DOHH2 (cell line): Measurements from ENCODE around the gene USH2A.

Source experiments
- H3F3A ChIP-seq: fragments of 200-600 bp; sonication (generic), shearing (Covaris generic); 2 replicates; pipeline ENCODE4 v1.6.0; 2016; ENCODE audit warnings: antibody characterized with exemption, mild to moderate bottlenecking; ENCODE audit not compliant: control insufficient read depth, insufficient read depth
- H3K27ac ChIP-seq: fragments of 200-600 bp; sonication (generic); 2 replicates; pipeline ENCODE4 v1.5.1; 2014; ENCODE audit warnings: low read depth, mild to moderate bottlenecking, low read length, moderate library complexity
- H3K27me3 ChIP-seq: fragments of 200-600 bp; sonication (generic); 2 replicates; pipeline ENCODE4 v1.6.1; 2014; ENCODE audit warnings: mild to moderate bottlenecking, low read length, mixed read lengths; ENCODE audit not compliant: control insufficient read depth
- H3K36me3 ChIP-seq: fragments of 200-600 bp; sonication (generic); 2 replicates; pipeline ENCODE4 v1.6.1; 2014; ENCODE audit warnings: mild to moderate bottlenecking, low read length, moderate library complexity, mixed read lengths; ENCODE audit not compliant: control insufficient read depth
- H3K4me1 ChIP-seq: fragments of 200-600 bp; sonication (generic); 2 replicates; pipeline ENCODE4 v1.6.1; 2014; ENCODE audit warnings: mild to moderate bottlenecking, low read length, mixed read lengths; ENCODE audit not compliant: control insufficient read depth
- H3K4me2 ChIP-seq: fragments of 200-600 bp; sonication (generic); 2 replicates; pipeline ENCODE4 v1.6.0; 2014; ENCODE audit warnings: mild to moderate bottlenecking, low read length, moderate library complexity
- H3K4me3 ChIP-seq: fragments of 200-600 bp; sonication (generic); 2 replicates; pipeline ENCODE4 v1.5.1; 2014; ENCODE audit warnings: mild to moderate bottlenecking, low read length, mixed read lengths
- H3K79me2 ChIP-seq: fragments of 200-600 bp; sonication (generic); 2 replicates; pipeline ENCODE4 v1.6.1; 2014; ENCODE audit warnings: mild to moderate bottlenecking, low read length, mixed read lengths; ENCODE audit not compliant: control insufficient read depth
- H3K9me2 ChIP-seq: fragments of 200-600 bp; sonication (generic); replicated peaks from 2 replicates; pipeline ENCODE4 v1.6.1; 2014; ENCODE audit warnings: mild to moderate bottlenecking, low read length, mixed read lengths; ENCODE audit not compliant: control insufficient read depth
- H3K9me3 ChIP-seq: fragments of 200-600 bp; sonication (generic); 2 replicates; pipeline ENCODE4 v1.6.1; 2014; ENCODE audit warnings: antibody characterized with exemption, low read length, mixed read lengths; ENCODE audit not compliant: control insufficient read depth, insufficient read depth
- H4K20me1 ChIP-seq: fragments of 200-600 bp; sonication (generic); 2 replicates; pipeline ENCODE4 v1.6.0; 2014; ENCODE audit warnings: low read depth, mild to moderate bottlenecking, antibody characterized with exemption, low read length, moderate library complexity; ENCODE audit not compliant: control insufficient read depth, insufficient read depth
- EZH2phosphoT487 ChIP-seq: fragments of 200-600 bp; sonication (generic); IDR thresholded peaks from 2 replicates; pipeline ENCODE4 v1.6.1; 2017; ENCODE audit warnings: borderline replicate concordance, mild to moderate bottlenecking, antibody characterized with exemption, low read length, moderate library complexity, mixed read lengths
- TF ChIP-seq, protein P1 (sequence below): fragments of 200-600 bp; sonication (generic); IDR thresholded peaks from one replicate; pipeline ENCODE4 v1.5.1; 2014; ENCODE audit warnings: antibody characterized with exemption, mild to moderate bottlenecking, low read depth, low read length; ENCODE audit not compliant: poor library complexity, severe bottlenecking

USH2A gene

DNA sequence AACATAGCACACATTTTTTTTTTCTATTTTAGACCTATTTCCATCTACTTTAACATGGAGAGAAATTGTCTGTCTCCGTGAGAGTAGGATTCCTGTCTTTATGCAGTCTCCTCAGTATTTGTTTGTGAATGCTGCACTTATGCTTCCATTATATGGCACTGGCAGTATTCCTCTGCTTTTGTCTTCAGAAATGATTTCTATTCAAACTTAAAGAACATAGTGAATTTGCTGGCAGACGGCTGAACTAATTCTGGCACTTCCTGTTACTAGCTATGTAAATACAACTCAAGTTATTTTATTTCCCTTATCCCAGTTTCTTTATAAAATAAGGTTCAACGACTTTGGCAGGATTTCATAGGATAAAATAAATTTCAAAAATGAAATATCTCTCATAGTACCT lies 810.9 kb downstream of the USH2A start:
- Histone ChIP-seq H3K27ac (no peak overlapping the region), H3K27me3 (no peaks in the 10 kb centered on the region), H3K79me2 (no peaks in the 10 kb centered on the region), H3F3A (0 out of 2 replicates have a peak, but pooled peaks cover 2% of the 10 kb centered on the region), H3K4me3 (no peak overlapping the region), H3K9me2 (no peaks in the 10 kb centered on the region), H3K4me2 (no peak overlapping the region), H3K36me3 (peaks cover 45% of the 10 kb centered on the region), H4K20me1 (no peaks in the 10 kb centered on the region), H3K4me1 (peaks cover 8% of the 10 kb centered on the region), H3K9me3 (no peaks in the 10 kb centered on the region)
- TF ChIP-seq EZH2phosphoT487: no peak
- TF ChIP-seq, protein P1, sequence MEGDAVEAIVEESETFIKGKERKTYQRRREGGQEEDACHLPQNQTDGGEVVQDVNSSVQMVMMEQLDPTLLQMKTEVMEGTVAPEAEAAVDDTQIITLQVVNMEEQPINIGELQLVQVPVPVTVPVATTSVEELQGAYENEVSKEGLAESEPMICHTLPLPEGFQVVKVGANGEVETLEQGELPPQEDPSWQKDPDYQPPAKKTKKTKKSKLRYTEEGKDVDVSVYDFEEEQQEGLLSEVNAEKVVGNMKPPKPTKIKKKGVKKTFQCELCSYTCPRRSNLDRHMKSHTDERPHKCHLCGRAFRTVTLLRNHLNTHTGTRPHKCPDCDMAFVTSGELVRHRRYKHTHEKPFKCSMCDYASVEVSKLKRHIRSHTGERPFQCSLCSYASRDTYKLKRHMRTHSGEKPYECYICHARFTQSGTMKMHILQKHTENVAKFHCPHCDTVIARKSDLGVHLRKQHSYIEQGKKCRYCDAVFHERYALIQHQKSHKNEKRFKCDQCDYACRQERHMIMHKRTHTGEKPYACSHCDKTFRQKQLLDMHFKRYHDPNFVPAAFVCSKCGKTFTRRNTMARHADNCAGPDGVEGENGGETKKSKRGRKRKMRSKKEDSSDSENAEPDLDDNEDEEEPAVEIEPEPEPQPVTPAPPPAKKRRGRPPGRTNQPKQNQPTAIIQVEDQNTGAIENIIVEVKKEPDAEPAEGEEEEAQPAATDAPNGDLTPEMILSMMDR: no peak

DNA sequence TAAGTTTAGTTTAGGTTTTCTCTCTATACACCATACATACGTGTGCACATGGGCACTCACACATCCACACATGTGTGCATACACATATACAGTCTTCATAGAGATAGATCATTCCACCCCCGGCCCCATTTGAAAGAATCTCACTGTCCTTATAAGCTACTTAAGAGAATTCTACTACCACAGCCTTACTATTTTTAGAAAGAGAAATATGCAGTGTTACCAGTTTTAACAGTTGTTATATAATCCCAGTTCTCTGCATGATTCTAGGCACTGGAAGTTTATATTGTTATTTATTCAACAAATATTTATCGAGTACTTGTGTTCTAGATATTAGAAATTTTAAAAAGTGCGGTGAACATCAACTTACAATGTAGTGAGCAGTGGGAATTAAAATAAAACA lies 814.6 kb downstream of the USH2A start:
- H3K4me3 ChIP-seq: no peak overlapping the region
- H4K20me1 ChIP-seq: no peaks in the 10 kb centered on the region
- H3K4me1 ChIP-seq: peaks cover 8% of the 10 kb centered on the region
- H3F3A ChIP-seq: peaks cover 8% of the 10 kb centered on the region; the same call in 1 of the 2 replicates
- peaks cover 61% of the 10 kb centered on the region for H3K36me3 ChIP-seq
- no peaks in the 10 kb centered on the region for H3K79me2 ChIP-seq
- H3K27me3 ChIP-seq: no peaks in the 10 kb centered on the region
- no peaks in the 10 kb centered on the region for H3K9me3 ChIP-seq
- no peaks in the 10 kb centered on the region for H3K9me2 ChIP-seq
- H3K4me2 ChIP-seq: no peak overlapping the region
- H3K27ac ChIP-seq: no peak overlapping the region
- no peak for TF ChIP-seq EZH2phosphoT487
- TF ChIP-seq, protein P1: no peak

DNA sequence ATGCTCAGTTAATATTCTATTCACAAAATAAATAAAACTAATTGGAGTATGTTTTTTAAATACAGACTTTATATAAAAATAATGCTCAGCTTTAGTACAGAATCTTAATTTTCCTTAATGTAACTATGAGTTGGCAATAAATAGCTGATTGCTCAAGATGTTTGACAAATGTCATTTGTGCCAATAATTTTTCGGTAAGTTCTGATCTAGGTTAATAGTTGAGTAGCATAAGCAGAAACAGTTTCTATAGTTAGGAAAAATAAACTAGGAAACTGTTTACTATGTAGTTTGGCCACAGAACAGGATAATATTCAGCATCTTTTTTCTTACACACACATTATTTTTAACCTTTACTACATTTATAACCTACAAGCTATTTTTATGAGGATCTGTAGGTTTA lies 815.8 kb downstream of the USH2A start:
- H4K20me1 ChIP-seq: no peaks in the 10 kb centered on the region
- no peaks in the 10 kb centered on the region for H3K79me2 ChIP-seq
- peaks cover 8% of the 10 kb centered on the region; the same call in 1 of the 2 replicates for H3F3A ChIP-seq
- H3K9me3 ChIP-seq: no peaks in the 10 kb centered on the region
- H3K9me2 ChIP-seq: no peaks in the 10 kb centered on the region
- no peak overlapping the region for H3K27ac ChIP-seq
- TF ChIP-seq, protein P1: no peak
- TF ChIP-seq EZH2phosphoT487: no peak
- H3K36me3 ChIP-seq: peaks cover 57% of the 10 kb centered on the region
- H3K4me2 ChIP-seq: no peak overlapping the region
- no peak overlapping the region for H3K4me3 ChIP-seq
- no peaks in the 10 kb centered on the region for H3K27me3 ChIP-seq
- H3K4me1 ChIP-seq: peaks cover 7% of the 10 kb centered on the region
